Measurements from ENCODE around the gene NGF. TPM values are rescaled to one million over a fixed set of nuclear protein-coding genes. Genes with fewer than 3 reads are reported as not detected.

Gene NGF
- total RNA-seq, 1 donor from 2014 or later = 12.9 TPM

DNA sequence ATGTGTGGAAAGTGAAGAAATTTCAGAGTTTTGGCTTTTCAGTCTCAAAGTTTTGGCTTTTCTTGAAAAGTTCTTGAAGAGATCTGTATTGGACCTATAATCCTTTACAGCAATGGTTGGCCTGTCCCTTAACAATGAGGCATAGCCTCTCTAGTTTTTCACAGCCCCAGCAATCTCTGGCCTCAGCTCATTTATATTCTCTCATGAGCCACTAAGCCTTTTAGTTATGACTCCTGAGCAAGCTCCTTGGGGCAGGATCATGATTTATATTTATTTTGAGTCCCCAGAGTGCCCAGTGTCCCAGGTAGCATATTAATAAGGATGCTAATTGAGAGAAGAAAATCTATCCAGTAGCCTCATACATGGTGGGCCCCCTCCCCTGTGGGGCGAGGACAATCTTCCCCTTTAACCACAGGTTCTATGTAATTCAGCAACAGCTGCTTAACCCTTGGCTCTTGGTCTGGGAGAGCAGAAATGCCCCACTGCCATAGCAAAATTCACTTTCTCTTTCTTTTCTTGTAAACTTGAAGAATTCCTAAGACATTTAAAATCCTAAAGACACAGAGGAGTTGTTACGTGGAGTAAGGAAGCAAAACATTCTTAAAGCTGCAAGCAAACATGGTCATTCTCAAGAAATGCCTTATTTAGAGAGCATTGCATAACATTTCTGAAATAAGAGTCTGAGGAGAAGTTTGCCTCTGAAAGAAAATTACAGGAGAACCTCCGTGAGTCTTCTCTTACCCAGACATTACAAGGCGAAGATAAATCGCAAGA lies 6.3 kb downstream of the NGF start:
- Histone ChIP-seq H3K4me1 (ENCODE audit: insufficient read depth, low read length) (peaks cover 30% of the 10 kb centered on the region), H3K27me3 (ENCODE audit: insufficient read depth, low read length) (no peaks in the 10 kb centered on the region), H3K9ac (ENCODE audit: low read length) (peak overlapping the region; percentile 70), H3K27ac (ENCODE audit: low read depth, low read length) (peak overlapping the region; percentile 72), H3K79me2 (ENCODE audit: insufficient read depth, low read length) (peaks cover 22% of the 10 kb centered on the region), H2AFZ (ENCODE audit: low read depth, low read length) (no peak overlapping the region), H4K20me1 (ENCODE audit: insufficient read depth, low read length) (no peaks in the 10 kb centered on the region), H3K36me3 (ENCODE audit: insufficient read depth, low read length) (no peaks in the 10 kb centered on the region), H3K4me2 (ENCODE audit: low read length) (peak overlapping the region; percentile 5), H3K9me3 (ENCODE audit: insufficient read depth, low read depth, low read length) (no peaks in the 10 kb centered on the region), H3K4me3 (ENCODE audit: insufficient read depth, low read depth, low read length) (no peak overlapping the region)
- TF ChIP-seq, protein P1, sequence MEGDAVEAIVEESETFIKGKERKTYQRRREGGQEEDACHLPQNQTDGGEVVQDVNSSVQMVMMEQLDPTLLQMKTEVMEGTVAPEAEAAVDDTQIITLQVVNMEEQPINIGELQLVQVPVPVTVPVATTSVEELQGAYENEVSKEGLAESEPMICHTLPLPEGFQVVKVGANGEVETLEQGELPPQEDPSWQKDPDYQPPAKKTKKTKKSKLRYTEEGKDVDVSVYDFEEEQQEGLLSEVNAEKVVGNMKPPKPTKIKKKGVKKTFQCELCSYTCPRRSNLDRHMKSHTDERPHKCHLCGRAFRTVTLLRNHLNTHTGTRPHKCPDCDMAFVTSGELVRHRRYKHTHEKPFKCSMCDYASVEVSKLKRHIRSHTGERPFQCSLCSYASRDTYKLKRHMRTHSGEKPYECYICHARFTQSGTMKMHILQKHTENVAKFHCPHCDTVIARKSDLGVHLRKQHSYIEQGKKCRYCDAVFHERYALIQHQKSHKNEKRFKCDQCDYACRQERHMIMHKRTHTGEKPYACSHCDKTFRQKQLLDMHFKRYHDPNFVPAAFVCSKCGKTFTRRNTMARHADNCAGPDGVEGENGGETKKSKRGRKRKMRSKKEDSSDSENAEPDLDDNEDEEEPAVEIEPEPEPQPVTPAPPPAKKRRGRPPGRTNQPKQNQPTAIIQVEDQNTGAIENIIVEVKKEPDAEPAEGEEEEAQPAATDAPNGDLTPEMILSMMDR (IDR thresholded peaks at IDR 0.05; ENCODE audit: insufficient read depth, low read depth, low read length) = no peak
- TF ChIP-seq EZH2 (IDR thresholded peaks at IDR 0.05; ENCODE audit: insufficient read depth, low read length) = no peak
- FAIRE-seq = no peak
- H3K4me1 Mint-ChIP-seq (ENCODE audit: low read depth, unreplicated experiment) = peaks cover 64% of the 10 kb centered on the region
- H3K27me3 Mint-ChIP-seq (ENCODE audit: low read depth, unreplicated experiment) = no peaks in the 10 kb centered on the region
- peaks cover 3% of the 10 kb centered on the region for H3K36me3 Mint-ChIP-seq (ENCODE audit: low read depth, unreplicated experiment)
- H3K4me3 Mint-ChIP-seq (ENCODE audit: unreplicated experiment) = no peak overlapping the region
- no peaks in the 10 kb centered on the region for H3K9me3 Mint-ChIP-seq (ENCODE audit: unreplicated experiment)
- DNase-seq (ENCODE audit: low read depth) = no peak
- H3K27ac Mint-ChIP-seq (ENCODE audit: unreplicated experiment) = peak overlapping the region; percentile 97

DNA sequence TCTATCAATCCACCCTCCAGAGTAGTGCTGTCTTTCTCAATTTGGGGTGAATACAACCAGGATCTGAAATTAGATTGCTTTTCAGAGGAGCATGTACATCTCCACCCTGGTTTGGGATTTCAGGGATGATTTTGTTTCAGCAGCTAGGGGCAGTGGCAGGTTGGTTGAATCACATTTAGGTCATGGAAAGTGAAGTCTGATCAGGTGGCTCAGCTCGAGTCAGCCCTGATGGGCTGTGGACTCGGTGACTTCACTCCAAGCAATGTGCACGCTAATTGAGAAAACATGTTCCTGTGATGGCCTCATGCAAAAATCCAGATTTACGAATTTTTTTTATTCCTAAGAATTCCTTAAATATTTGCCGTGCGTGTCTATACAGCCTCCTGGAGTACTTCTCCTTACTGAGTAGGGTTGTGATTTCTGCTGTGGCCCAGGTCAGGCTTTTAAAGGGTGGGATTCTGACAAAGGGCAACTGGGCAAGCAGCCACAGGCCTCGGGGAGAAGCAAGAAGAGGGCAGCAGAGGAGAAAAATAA lies 7.5 kb downstream of the NGF start:
- no peak overlapping the region for H3K4me3 ChIP-seq (ENCODE audit: insufficient read depth, low read depth, low read length)
- no peaks in the 10 kb centered on the region for H3K27me3 ChIP-seq (ENCODE audit: insufficient read depth, low read length)
- peaks cover 3% of the 10 kb centered on the region for H3K9me3 Mint-ChIP-seq (ENCODE audit: unreplicated experiment)
- H3K4me1 Mint-ChIP-seq (ENCODE audit: low read depth, unreplicated experiment) = peaks cover 65% of the 10 kb centered on the region
- H3K36me3 ChIP-seq (ENCODE audit: insufficient read depth, low read length) = no peaks in the 10 kb centered on the region
- DNase-seq (ENCODE audit: low read depth) (peak; percentile 89), FAIRE-seq (peak; percentile 58)
- no peak overlapping the region for H3K4me3 Mint-ChIP-seq (ENCODE audit: unreplicated experiment)
- H2AFZ ChIP-seq (ENCODE audit: low read depth, low read length) = no peak overlapping the region
- peak overlapping the region; percentile 64 for H3K4me2 ChIP-seq (ENCODE audit: low read length)
- H3K27me3 Mint-ChIP-seq (ENCODE audit: low read depth, unreplicated experiment) = no peaks in the 10 kb centered on the region
- peaks cover 16% of the 10 kb centered on the region for H3K79me2 ChIP-seq (ENCODE audit: insufficient read depth, low read length)
- peak overlapping the region; percentile 88 for H3K27ac Mint-ChIP-seq (ENCODE audit: unreplicated experiment)
- peak overlapping the region; percentile 70 for H3K9ac ChIP-seq (ENCODE audit: low read length)
- H4K20me1 ChIP-seq (ENCODE audit: insufficient read depth, low read length) = no peaks in the 10 kb centered on the region
- H3K4me1 ChIP-seq (ENCODE audit: insufficient read depth, low read length) = peaks cover 31% of the 10 kb centered on the region
- H3K9me3 ChIP-seq (ENCODE audit: insufficient read depth, low read depth, low read length) = no peaks in the 10 kb centered on the region
- peak overlapping the region; percentile 72 for H3K27ac ChIP-seq (ENCODE audit: low read depth, low read length)
- no peak for TF ChIP-seq EZH2 (IDR thresholded peaks at IDR 0.05; ENCODE audit: insufficient read depth, low read length)
- TF ChIP-seq, protein P1 (IDR thresholded peaks at IDR 0.05; ENCODE audit: insufficient read depth, low read depth, low read length) = no peak
- peaks cover 10% of the 10 kb centered on the region for H3K36me3 Mint-ChIP-seq (ENCODE audit: low read depth, unreplicated experiment)

DNA sequence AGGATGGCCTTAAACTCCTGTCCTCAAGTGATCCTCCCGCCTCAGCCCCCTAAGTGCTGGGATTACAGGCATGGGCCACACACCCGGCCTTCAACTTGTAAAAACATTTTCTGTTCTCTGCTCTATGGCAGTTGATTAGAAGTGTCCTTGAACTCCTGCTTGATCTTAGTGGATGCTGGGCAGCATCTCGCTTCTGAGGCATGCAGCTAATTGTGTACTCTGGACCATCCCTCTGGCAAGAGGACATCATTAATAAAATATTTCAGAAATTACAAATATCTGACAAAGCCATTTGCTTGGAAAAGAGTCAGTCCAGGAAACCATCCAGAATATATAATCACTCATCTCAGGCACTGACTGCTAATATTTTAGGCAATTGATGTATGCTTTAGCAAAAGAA lies 8.1 kb downstream of the NGF start:
- Histone ChIP-seq H3K27me3 (ENCODE audit: insufficient read depth, low read length) (no peaks in the 10 kb centered on the region), H3K4me1 (ENCODE audit: insufficient read depth, low read length) (peaks cover 33% of the 10 kb centered on the region), H3K27ac (ENCODE audit: low read depth, low read length) (peak overlapping the region; percentile 68), H3K4me2 (ENCODE audit: low read length) (peak overlapping the region; percentile 64), H3K4me3 (ENCODE audit: insufficient read depth, low read depth, low read length) (no peak overlapping the region), H3K9ac (ENCODE audit: low read length) (peak overlapping the region; percentile 61), H3K36me3 (ENCODE audit: insufficient read depth, low read length) (no peaks in the 10 kb centered on the region), H2AFZ (ENCODE audit: low read depth, low read length) (no peak overlapping the region), H4K20me1 (ENCODE audit: insufficient read depth, low read length) (no peaks in the 10 kb centered on the region), H3K9me3 (ENCODE audit: insufficient read depth, low read depth, low read length) (no peaks in the 10 kb centered on the region), H3K79me2 (ENCODE audit: insufficient read depth, low read length) (peaks cover 16% of the 10 kb centered on the region)
- peaks cover 71% of the 10 kb centered on the region for H3K4me1 Mint-ChIP-seq (ENCODE audit: low read depth, unreplicated experiment)
- no peaks in the 10 kb centered on the region for H3K27me3 Mint-ChIP-seq (ENCODE audit: low read depth, unreplicated experiment)
- FAIRE-seq = no peak
- H3K9me3 Mint-ChIP-seq (ENCODE audit: unreplicated experiment) = peaks cover 3% of the 10 kb centered on the region
- H3K4me3 Mint-ChIP-seq (ENCODE audit: unreplicated experiment) = peak overlapping the region; percentile 42
- peaks cover 10% of the 10 kb centered on the region for H3K36me3 Mint-ChIP-seq (ENCODE audit: low read depth, unreplicated experiment)
- peak overlapping the region; percentile 88 for H3K27ac Mint-ChIP-seq (ENCODE audit: unreplicated experiment)
- peak; percentile 66 for DNase-seq (ENCODE audit: low read depth)
- TF ChIP-seq, protein P1 (IDR thresholded peaks at IDR 0.05; ENCODE audit: insufficient read depth, low read depth, low read length) = no peak
- no peak for TF ChIP-seq EZH2 (IDR thresholded peaks at IDR 0.05; ENCODE audit: insufficient read depth, low read length)
